BLaER1 (cell line): ENCODE data around the gene GAL3ST1.
A peak's percentile ranks its signal among the peaks of the same experiment; 100 is the strongest.

Experiments used
- H3K27ac ChIP-seq: shearing (Covaris generic); formaldehyde crosslinking; 2 replicates; pipeline ENCODE4 v1.8.1; 2022
- H3K27me3 ChIP-seq: shearing (Covaris generic); formaldehyde crosslinking; 2 replicates; pipeline ENCODE4 v1.8.1; 2022
- H3K36me3 ChIP-seq: shearing (Covaris generic); formaldehyde crosslinking; 2 replicates; pipeline ENCODE4 v1.8.1; 2022
- H3K4me1 ChIP-seq: shearing (Covaris generic); formaldehyde crosslinking; 2 replicates; pipeline ENCODE4 v1.8.1; 2022
- H3K4me2 ChIP-seq: shearing (Covaris generic); formaldehyde crosslinking; 2 replicates; pipeline ENCODE4 v1.8.1; 2022
- H3K4me3 ChIP-seq: shearing (Covaris generic); formaldehyde crosslinking; 2 replicates; pipeline ENCODE4 v1.8.1; 2022
- H3K9ac ChIP-seq: shearing (Covaris generic); formaldehyde crosslinking; 2 replicates; pipeline ENCODE4 v1.8.1; 2022
- H3K9me3 ChIP-seq: shearing (Covaris generic); formaldehyde crosslinking; 2 replicates; pipeline ENCODE4 v1.8.1; 2022
- H4K20me1 ChIP-seq: shearing (Covaris generic); formaldehyde crosslinking; 2 replicates; pipeline ENCODE4 v1.8.1; 2022
- Cebpa-rat ChIP-seq: shearing (Covaris generic); IDR thresholded peaks from 2 replicates; pipeline ENCODE4 v1.8.1; 2022

The GAL3ST1 gene

GRCh38 chr22:30582051-30582450 is 7.6 kb upstream of the GAL3ST1 start:
- H3K4me1 ChIP-seq, result peaks cover 31% of the 10 kb centered on the region
- no peak for TF ChIP-seq Cebpa-rat

GRCh38 chr22:30580896-30581295 is 6.4 kb upstream of the GAL3ST1 start:
- peaks cover 72% of the 10 kb centered on the region for H4K20me1 ChIP-seq
- no peak overlapping the region for H3K27ac ChIP-seq
- no peak overlapping the region for H3K4me3 ChIP-seq
- H3K4me2 ChIP-seq, result no peak overlapping the region
- no peaks in the 10 kb centered on the region for H3K9me3 ChIP-seq
- H3K36me3 ChIP-seq, result peaks cover 99% of the 10 kb centered on the region
- TF ChIP-seq Cebpa-rat, result no peak
- no peaks in the 10 kb centered on the region for H3K27me3 ChIP-seq
- peaks cover 31% of the 10 kb centered on the region for H3K4me1 ChIP-seq
- H3K9ac ChIP-seq, result no peak overlapping the region

More at GRCh38 chr22:30582051-30582450, 7.6 kb upstream of the GAL3ST1 start:
- Histone ChIP-seq H3K36me3 (peaks cover 99% of the 10 kb centered on the region), H3K4me2 (peak overlapping the region; percentile 76), H3K9me3 (no peaks in the 10 kb centered on the region), H3K27ac (peak overlapping the region; percentile 79), H3K4me3 (no peak overlapping the region), H4K20me1 (peaks cover 67% of the 10 kb centered on the region), H3K9ac (peak overlapping the region; percentile 53; the same call in 1 of the 2 replicates), H3K27me3 (no peaks in the 10 kb centered on the region)

- TF ChIP-seq Cebpa-rat, result no peak
- Histone ChIP-seq H3K36me3 (peaks cover 88% of the 10 kb centered on the region), H3K4me1 (peaks cover 19% of the 10 kb centered on the region), H3K27me3 (peaks cover 9% of the 10 kb centered on the region; the same call in 1 of the 2 replicates), H3K9ac (no peak overlapping the region), H3K4me2 (no peak overlapping the region), H3K27ac (no peak overlapping the region), H3K9me3 (no peaks in the 10 kb centered on the region), H4K20me1 (peaks cover 72% of the 10 kb centered on the region), H3K4me3 (no peak overlapping the region)
Observed at GRCh38 chr22:30578481-30578880, 4.0 kb upstream of the GAL3ST1 start.

GRCh38 chr22:30575859-30576258 is 1.4 kb upstream of the GAL3ST1 start:
- peaks cover 62% of the 10 kb centered on the region for H4K20me1 ChIP-seq

GRCh38 chr22:30574997-30575671 is 669 bp upstream of the GAL3ST1 start:
- Histone ChIP-seq H3K9ac (no peak overlapping the region), H4K20me1 (peaks cover 62% of the 10 kb centered on the region), H3K4me2 (no peak overlapping the region), H3K27ac (no peak overlapping the region), H3K36me3 (peaks cover 54% of the 10 kb centered on the region), H3K9me3 (no peaks in the 10 kb centered on the region), H3K27me3 (peaks cover 10% of the 10 kb centered on the region; the same call in 1 of the 2 replicates), H3K4me3 (no peak overlapping the region), H3K4me1 (no peaks in the 10 kb centered on the region)
- no peak for TF ChIP-seq Cebpa-rat

More at GRCh38 chr22:30575859-30576258, 1.4 kb upstream of the GAL3ST1 start:
- Histone ChIP-seq H3K4me2 (no peak overlapping the region), H3K4me3 (no peak overlapping the region), H3K36me3 (peaks cover 61% of the 10 kb centered on the region), H3K9ac (no peak overlapping the region), H3K27me3 (peaks cover 10% of the 10 kb centered on the region; the same call in 1 of the 2 replicates), H3K9me3 (no peaks in the 10 kb centered on the region), H3K27ac (no peak overlapping the region), H3K4me1 (no peaks in the 10 kb centered on the region)
- TF ChIP-seq Cebpa-rat, result no peak

- Histone ChIP-seq H3K9ac (no peak overlapping the region), H4K20me1 (peaks cover 56% of the 10 kb centered on the region), H3K36me3 (peaks cover 39% of the 10 kb centered on the region), H3K27me3 (peaks cover 10% of the 10 kb centered on the region; the same call in 1 of the 2 replicates), H3K4me3 (no peak overlapping the region), H3K9me3 (no peaks in the 10 kb centered on the region), H3K4me1 (no peaks in the 10 kb centered on the region), H3K4me2 (no peak overlapping the region), H3K27ac (no peak overlapping the region)
- TF ChIP-seq Cebpa-rat, result no peak
Observed at GRCh38 chr22:30573594-30574094, 821 bp downstream of the GAL3ST1 start.

GRCh38 chr22:30572840-30573593 is 1.4 kb downstream of the GAL3ST1 start:
- H3K9me3 ChIP-seq, result no peaks in the 10 kb centered on the region
- H3K27ac ChIP-seq, result no peak overlapping the region
- H3K4me1 ChIP-seq, result no peaks in the 10 kb centered on the region
- H3K36me3 ChIP-seq, result peaks cover 33% of the 10 kb centered on the region
- peaks cover 53% of the 10 kb centered on the region for H4K20me1 ChIP-seq
- H3K9ac ChIP-seq, result no peak overlapping the region
- H3K27me3 ChIP-seq, result peaks cover 10% of the 10 kb centered on the region; the same call in 1 of the 2 replicates
- no peak overlapping the region for H3K4me2 ChIP-seq
- TF ChIP-seq Cebpa-rat, result no peak
- H3K4me3 ChIP-seq, result no peak overlapping the region

- Histone ChIP-seq H3K27ac (no peak overlapping the region), H3K36me3 (peaks cover 25% of the 10 kb centered on the region), H3K9ac (no peak overlapping the region), H3K4me3 (no peak overlapping the region), H4K20me1 (peaks cover 45% of the 10 kb centered on the region), H3K4me2 (no peak overlapping the region), H3K27me3 (peaks cover 10% of the 10 kb centered on the region; the same call in 1 of the 2 replicates), H3K9me3 (no peaks in the 10 kb centered on the region), H3K4me1 (no peaks in the 10 kb centered on the region)
- no peak for TF ChIP-seq Cebpa-rat
Observed at GRCh38 chr22:30572210-30572609, 2.3 kb downstream of the GAL3ST1 start.

GRCh38 chr22:30569674-30570202 is 4.7 kb downstream of the GAL3ST1 start:
- peaks cover 10% of the 10 kb centered on the region; the same call in 1 of the 2 replicates for H3K27me3 ChIP-seq
- TF ChIP-seq Cebpa-rat, result no peak
- peaks cover 20% of the 10 kb centered on the region for H4K20me1 ChIP-seq
- no peaks in the 10 kb centered on the region for H3K9me3 ChIP-seq
- H3K36me3 ChIP-seq, result peaks cover under 1% of the 10 kb centered on the region; the same call in 1 of the 2 replicates
- no peaks in the 10 kb centered on the region for H3K4me1 ChIP-seq
- no peak overlapping the region for H3K27ac ChIP-seq
- no peak overlapping the region for H3K4me2 ChIP-seq
- no peak overlapping the region for H3K4me3 ChIP-seq
- no peak overlapping the region for H3K9ac ChIP-seq
